ENCODE results near the gene TMBIM1. TPM values are rescaled to one million over a fixed set of nuclear protein-coding genes. Genes with fewer than 3 reads are reported as not detected.

TMBIM1 gene
- total RNA-seq, 1 experiment from 2014 or later = 23.5 TPM

DNA sequence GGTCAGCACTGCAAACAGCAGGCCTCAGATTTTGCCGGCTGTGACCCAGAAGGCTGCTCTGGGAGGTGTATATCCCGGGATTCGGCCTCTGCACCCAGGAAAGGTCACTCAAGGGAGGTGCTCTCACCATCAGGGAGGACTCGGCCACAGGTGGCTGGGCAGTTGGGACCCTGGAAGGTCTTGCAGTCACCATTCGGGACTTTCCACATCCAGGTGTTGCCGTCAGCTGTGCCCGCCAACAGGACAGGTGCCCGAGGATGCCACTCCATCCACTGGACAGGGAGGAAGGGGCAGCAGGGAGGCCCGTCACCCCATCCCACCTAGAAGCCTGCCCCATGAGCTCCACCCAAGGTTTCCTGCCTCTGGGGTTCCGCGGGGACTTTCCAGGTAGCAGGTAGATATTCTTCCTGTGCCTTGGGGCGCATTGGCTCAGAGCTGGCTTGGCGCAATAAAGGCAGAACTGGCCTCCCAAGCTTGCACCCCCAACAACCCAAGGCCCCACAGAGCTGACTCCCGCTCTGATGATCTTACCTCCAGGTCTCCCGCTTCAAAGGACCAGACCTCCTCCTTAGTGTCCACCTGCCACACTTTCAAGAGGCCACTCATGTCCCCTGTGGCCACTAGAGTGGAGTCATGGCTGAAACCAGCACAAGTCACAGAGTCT lies 25.9 kb downstream of the TMBIM1 start:
- no peak overlapping the region for H3K4me3 Mint-ChIP-seq
- DNase-seq (ENCODE audit: low spot score) (no peak), ATAC-seq (no peak)
- peaks cover 14% of the 10 kb centered on the region for H3K4me1 Mint-ChIP-seq
- POLR2A ChIA-PET = no interaction called here
- H3K27ac Mint-ChIP-seq = no peak overlapping the region
- TF ChIP-seq, protein P1, sequence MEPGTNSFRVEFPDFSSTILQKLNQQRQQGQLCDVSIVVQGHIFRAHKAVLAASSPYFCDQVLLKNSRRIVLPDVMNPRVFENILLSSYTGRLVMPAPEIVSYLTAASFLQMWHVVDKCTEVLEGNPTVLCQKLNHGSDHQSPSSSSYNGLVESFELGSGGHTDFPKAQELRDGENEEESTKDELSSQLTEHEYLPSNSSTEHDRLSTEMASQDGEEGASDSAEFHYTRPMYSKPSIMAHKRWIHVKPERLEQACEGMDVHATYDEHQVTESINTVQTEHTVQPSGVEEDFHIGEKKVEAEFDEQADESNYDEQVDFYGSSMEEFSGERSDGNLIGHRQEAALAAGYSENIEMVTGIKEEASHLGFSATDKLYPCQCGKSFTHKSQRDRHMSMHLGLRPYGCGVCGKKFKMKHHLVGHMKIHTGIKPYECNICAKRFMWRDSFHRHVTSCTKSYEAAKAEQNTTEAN (CRISPR knock-in tag; IDR thresholded peaks at IDR 0.05) = no peak
- TF ChIP-seq ELF4 (CRISPR knock-in tag; IDR thresholded peaks at IDR 0.05; ENCODE audit: low read depth) (no peak), GABPB1 (CRISPR knock-in tag; IDR thresholded peaks at IDR 0.05) (no peak), CBFB (CRISPR knock-in tag; IDR thresholded peaks at IDR 0.05; ENCODE audit: low read depth) (no peak), JAZF1 (CRISPR knock-in tag; IDR thresholded peaks at IDR 0.05) (no peak), CREB1 (CRISPR knock-in tag; IDR thresholded peaks at IDR 0.05) (no peak), KAT7 (CRISPR knock-in tag; IDR thresholded peaks at IDR 0.05; ENCODE audit: borderline replicate concordance) (no peak), ZNF232 (CRISPR knock-in tag; IDR thresholded peaks at IDR 0.05) (no peak), ZNF396 (CRISPR knock-in tag; IDR thresholded peaks at IDR 0.05; ENCODE audit: borderline replicate concordance) (no peak), HMGA2 (CRISPR knock-in tag; IDR thresholded peaks at IDR 0.05) (no peak), MXD4 (CRISPR knock-in tag; IDR thresholded peaks at IDR 0.05; ENCODE audit: borderline replicate concordance) (no peak), FOXJ3 (CRISPR knock-in tag; IDR thresholded peaks at IDR 0.05; ENCODE audit: borderline replicate concordance) (no peak), NFYB (CRISPR knock-in tag; conservative IDR thresholded peaks at IDR 0.05; ENCODE audit: low read depth) (no peak), IRF2 (CRISPR knock-in tag; IDR thresholded peaks at IDR 0.05; ENCODE audit: borderline replicate concordance, low read depth) (no peak)
- TF ChIP-seq, protein P2, sequence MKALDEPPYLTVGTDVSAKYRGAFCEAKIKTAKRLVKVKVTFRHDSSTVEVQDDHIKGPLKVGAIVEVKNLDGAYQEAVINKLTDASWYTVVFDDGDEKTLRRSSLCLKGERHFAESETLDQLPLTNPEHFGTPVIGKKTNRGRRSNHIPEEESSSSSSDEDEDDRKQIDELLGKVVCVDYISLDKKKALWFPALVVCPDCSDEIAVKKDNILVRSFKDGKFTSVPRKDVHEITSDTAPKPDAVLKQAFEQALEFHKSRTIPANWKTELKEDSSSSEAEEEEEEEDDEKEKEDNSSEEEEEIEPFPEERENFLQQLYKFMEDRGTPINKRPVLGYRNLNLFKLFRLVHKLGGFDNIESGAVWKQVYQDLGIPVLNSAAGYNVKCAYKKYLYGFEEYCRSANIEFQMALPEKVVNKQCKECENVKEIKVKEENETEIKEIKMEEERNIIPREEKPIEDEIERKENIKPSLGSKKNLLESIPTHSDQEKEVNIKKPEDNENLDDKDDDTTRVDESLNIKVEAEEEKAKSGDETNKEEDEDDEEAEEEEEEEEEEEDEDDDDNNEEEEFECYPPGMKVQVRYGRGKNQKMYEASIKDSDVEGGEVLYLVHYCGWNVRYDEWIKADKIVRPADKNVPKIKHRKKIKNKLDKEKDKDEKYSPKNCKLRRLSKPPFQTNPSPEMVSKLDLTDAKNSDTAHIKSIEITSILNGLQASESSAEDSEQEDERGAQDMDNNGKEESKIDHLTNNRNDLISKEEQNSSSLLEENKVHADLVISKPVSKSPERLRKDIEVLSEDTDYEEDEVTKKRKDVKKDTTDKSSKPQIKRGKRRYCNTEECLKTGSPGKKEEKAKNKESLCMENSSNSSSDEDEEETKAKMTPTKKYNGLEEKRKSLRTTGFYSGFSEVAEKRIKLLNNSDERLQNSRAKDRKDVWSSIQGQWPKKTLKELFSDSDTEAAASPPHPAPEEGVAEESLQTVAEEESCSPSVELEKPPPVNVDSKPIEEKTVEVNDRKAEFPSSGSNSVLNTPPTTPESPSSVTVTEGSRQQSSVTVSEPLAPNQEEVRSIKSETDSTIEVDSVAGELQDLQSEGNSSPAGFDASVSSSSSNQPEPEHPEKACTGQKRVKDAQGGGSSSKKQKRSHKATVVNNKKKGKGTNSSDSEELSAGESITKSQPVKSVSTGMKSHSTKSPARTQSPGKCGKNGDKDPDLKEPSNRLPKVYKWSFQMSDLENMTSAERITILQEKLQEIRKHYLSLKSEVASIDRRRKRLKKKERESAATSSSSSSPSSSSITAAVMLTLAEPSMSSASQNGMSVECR (CRISPR knock-in tag; IDR thresholded peaks at IDR 0.05; ENCODE audit: borderline replicate concordance) = no peak
- TF ChIP-seq, protein P3, sequence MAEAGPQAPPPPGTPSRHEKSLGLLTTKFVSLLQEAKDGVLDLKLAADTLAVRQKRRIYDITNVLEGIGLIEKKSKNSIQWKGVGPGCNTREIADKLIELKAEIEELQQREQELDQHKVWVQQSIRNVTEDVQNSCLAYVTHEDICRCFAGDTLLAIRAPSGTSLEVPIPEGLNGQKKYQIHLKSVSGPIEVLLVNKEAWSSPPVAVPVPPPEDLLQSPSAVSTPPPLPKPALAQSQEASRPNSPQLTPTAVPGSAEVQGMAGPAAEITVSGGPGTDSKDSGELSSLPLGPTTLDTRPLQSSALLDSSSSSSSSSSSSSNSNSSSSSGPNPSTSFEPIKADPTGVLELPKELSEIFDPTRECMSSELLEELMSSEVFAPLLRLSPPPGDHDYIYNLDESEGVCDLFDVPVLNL (CRISPR knock-in tag; IDR thresholded peaks at IDR 0.05; ENCODE audit: borderline replicate concordance, low read depth) = no peak
- TF ChIP-seq, protein P4, sequence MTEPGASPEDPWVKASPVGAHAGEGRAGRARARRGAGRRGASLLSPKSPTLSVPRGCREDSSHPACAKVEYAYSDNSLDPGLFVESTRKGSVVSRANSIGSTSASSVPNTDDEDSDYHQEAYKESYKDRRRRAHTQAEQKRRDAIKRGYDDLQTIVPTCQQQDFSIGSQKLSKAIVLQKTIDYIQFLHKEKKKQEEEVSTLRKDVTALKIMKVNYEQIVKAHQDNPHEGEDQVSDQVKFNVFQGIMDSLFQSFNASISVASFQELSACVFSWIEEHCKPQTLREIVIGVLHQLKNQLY (CRISPR knock-in tag; IDR thresholded peaks at IDR 0.05) = no peak
- TF ChIP-seq, protein P5, sequence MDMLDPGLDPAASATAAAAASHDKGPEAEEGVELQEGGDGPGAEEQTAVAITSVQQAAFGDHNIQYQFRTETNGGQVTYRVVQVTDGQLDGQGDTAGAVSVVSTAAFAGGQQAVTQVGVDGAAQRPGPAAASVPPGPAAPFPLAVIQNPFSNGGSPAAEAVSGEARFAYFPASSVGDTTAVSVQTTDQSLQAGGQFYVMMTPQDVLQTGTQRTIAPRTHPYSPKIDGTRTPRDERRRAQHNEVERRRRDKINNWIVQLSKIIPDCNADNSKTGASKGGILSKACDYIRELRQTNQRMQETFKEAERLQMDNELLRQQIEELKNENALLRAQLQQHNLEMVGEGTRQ (CRISPR knock-in tag; IDR thresholded peaks at IDR 0.05) = no peak
- TF ChIP-seq, protein P6, sequence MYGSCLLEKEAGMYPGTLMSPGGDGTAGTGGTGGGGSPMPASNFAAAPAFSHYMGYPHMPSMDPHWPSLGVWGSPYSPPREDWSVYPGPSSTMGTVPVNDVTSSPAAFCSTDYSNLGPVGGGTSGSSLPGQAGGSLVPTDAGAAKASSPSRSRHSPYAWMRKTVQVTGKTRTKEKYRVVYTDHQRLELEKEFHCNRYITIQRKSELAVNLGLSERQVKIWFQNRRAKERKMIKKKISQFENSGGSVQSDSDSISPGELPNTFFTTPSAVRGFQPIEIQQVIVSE (CRISPR knock-in tag; IDR thresholded peaks at IDR 0.05; ENCODE audit: borderline replicate concordance) = no peak
- H3K9me3 Mint-ChIP-seq = no peaks in the 10 kb centered on the region
- CTCF ChIA-PET = interaction anchor here (1.1 kb wide), 1 partner anchor 35 kb away, joined by 3 read pairs; no protein-coding TSS in a partner anchor
- no peaks in the 10 kb centered on the region for H3K27me3 Mint-ChIP-seq (ENCODE audit: low read depth)
- H3K36me3 Mint-ChIP-seq = peaks cover 22% of the 10 kb centered on the region

Data from WTC11 (cell line).